ENCODE results near the gene SLC9A9. TPM values are rescaled to one million over a fixed set of nuclear protein-coding genes. Genes with fewer than 3 reads are reported as not detected.

SLC9A9 gene
- total and polyA plus RNA-seq, 9 of the 15 experiments (the other 6 are each of a cell fraction or from before 2014, with no cell fraction given) = 0.03 to 0.13 TPM; not detected in 7

GRCh38 chr3:143245692-143246091, 602.6 kb downstream of the SLC9A9 start:
- intact Hi-C loops (cut with micrococcal nuclease) (no loop called here), in situ Hi-C loops (cut with MboI) (no loop called here)
- CTCF ChIA-PET (ENCODE audit: low intra/inter-chr PET ratio) = no interaction called here
- ATAC-seq (peak; percentile 80), FAIRE-seq (no peak), DNase-seq (ENCODE audit: extremely low read depth in 1 of 4, low spot score in 3 of 4) (peak in 3 of 4 experiments; percentile 21 to 32 (median 31))
- Histone ChIP-seq H4K20me1 (replicated peaks; ENCODE audit: control insufficient read depth, insufficient read depth, low read length) (no peaks in the 10 kb centered on the region), H3K79me2 (ENCODE audit: control insufficient read depth, insufficient read depth, low read length) (no peaks in the 10 kb centered on the region), H3K9me1 (ENCODE audit: control insufficient read depth, insufficient read depth, low read length) (no peaks in the 10 kb centered on the region), H3K9me3 (replicated peaks; ENCODE audit: control insufficient read depth, insufficient read depth, low read depth, low read length) (peaks cover 4% of the 10 kb centered on the region; the same call in 1 of the 2 replicates), H3K36me3 (ENCODE audit: control insufficient read depth, insufficient read depth, low read length) (no peaks in the 10 kb centered on the region), H3K27ac (ENCODE audit: extremely low read depth, low read depth, low read length) (no peak overlapping the region), H3K4me2 (ENCODE audit: insufficient read depth, low read length) (no peak overlapping the region), H3K27me3 (ENCODE audit: control insufficient read depth in 2 of 2, insufficient read depth in 2 of 2, low read length in 2 of 2) (no peaks in the 10 kb centered on the region), H3K9ac (ENCODE audit: insufficient read depth in 1 of 2, low read depth in 2 of 2, low read length in 2 of 2) (0 out of 4 replicates have a peak overlapping the region, but pooled peaks of 1 of the 2 experiments have one; percentile 59), H3K4me1 (replicated peaks in 1 of 2; ENCODE audit: control insufficient read depth in 2 of 2, insufficient read depth in 2 of 2, low read length in 2 of 2) (no peaks in the 10 kb centered on the region; a peak in 1 of 5 replicates), H2AFZ (ENCODE audit: low read depth, low read length) (peak overlapping the region; percentile 73), H3K4me3 (no peak overlapping the region)
- 44% methylated on average over 3 of the region's 4 CpGs for WGBS (ENCODE audit: insufficient coverage, low coverage, missing lambda C conversion rate)
- no peak for TF ChIP-seq TEAD1 (CRISPR knock-in tag; IDR thresholded peaks at IDR 0.05)
- TF ChIP-seq PRDM10 (IDR thresholded peaks at IDR 0.05; ENCODE audit: partially characterized antibody) = peak; percentile 80
- POLR2A ChIA-PET = interaction anchor here (1.0 to 1.7 kb wide), 2 partner anchors 10 to 29 kb away, joined by 3 to 4 read pairs; no protein-coding TSS in a partner anchor
- no TSS peak for BruUV-seq (replicated peaks)
